Measurements from ENCODE around the gene TSC22D4.

Gene TSC22D4

DNA sequence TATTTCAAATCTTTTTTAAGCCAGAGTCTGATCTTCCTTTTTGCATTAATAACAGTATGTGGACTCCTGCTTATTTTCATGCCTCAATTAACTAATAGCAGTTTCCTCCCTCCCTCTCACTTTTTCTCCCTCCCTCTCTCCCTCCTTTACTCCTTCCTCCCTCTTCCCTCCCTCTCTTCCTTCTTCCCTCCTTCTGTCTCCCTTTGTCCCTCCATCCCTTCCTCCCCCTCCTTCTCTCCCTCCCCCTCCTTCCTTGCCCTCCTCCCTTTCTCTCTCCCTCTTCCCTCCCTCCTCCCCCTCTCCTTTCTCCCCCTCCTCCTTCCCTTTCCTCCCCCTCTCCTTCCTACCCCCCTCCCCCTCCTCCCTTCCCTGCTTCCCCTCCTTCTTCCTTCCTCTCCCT lies 52.5 kb downstream of the TSC22D4 start:
- DNase-seq = no peak

DNA sequence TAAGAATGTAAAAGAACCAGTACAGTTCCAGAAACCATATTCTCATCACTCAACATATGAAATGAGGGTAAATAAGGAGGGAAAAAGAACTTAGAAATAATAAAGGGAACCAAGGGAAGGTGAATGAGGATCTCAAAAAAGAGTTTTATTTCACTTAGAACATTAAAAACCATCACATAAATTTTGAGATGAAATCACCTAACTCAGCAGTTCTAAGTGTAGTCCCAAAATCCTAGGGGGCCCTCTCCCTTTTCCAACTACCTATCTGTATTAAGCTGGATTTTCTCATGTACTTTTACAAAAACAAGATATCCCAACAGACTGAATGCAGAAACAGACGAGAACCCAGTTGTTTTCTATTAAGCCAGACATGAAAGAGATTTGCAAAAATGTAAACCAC lies 53.7 kb downstream of the TSC22D4 start:
- DNase-seq = no peak

DNA sequence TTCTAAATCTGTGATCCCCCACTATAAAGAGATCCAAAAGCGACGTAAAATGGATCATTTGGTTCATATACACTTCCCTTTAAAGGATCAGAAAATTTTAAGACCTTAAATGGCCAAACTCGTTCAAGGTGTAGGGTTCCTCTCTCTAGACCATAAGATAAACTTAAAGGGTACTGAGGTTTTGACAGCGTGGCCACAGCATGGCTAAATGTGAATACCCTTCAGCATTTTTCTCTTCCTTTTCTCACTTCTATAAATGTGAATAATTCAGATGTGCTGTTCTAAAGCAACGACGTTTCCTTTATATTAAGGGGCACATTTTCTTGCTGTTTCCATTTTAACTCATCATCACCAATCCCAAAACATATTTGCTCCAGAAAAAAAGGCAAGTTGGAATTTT lies 55.7 kb downstream of the TSC22D4 start:
- no peak for DNase-seq

DNA sequence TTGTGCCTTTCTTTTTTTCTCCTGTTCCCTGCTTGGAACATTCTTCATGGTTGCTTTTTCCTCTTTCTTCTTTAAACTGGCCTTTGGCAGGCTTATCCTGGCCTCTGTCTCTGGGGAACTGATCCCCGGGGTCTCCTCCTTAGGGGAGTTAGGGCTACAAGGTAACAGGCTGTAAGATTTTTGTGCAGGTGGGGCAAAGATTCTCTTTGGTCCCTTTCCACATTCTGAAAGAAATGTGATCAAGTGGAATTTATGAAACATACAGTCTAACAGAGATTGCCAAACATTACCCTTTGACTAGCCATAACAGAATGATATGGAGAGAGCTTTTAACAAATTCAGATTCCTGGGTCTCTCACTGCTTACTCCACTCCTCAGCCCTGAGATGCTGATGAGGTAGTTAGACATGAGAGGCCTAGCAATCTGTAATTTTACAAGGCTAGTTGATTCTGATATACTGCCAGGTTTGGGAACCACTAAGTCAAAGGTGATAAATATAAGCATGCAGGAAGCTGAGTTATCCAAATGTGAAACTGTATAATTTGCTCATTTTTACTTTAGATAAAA lies 59.3 kb downstream of the TSC22D4 start:
- DNase-seq = no peak

DNA sequence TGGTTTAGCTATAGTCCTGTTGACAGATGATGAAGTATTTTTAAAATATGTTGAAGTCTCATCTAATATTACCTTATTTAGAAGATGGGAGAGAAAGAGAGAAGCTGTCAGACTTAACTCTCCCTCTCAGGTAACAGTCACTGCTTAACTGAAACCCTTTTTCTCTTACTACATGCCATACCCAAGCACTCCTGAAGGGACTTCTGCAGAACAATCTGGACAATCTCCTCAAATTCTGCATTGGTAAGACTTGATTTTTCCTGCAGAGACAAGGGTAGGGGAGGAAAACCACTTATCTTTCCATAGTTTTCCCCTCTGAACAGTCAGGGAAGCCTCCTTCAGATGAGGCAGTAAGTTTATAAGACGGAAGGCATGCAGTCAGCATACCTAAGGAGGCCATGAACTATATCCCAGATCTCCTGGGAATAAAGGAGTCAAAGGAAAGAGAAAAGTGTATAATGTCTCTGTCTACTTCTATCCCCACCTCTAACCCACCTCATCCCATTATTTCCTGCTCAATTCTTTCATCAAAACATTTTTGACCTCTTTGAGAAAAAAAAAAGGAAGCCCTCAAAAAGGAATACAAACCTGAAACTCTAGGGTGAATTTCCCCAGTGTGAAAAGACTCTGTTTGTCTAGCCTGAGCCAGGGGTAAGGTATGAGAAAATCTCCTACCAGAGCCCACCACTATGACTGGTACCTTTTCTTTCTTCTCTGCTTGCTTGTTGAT lies 59.9 kb downstream of the TSC22D4 start:
- DNase-seq = no peak
